Measurements from ENCODE around the gene SPARCL1.
A peak's percentile ranks its signal among the peaks of the same experiment; 100 is the strongest.
"Not testable (repeated sequence)": the region's sequence is repeated elsewhere in the genome, so short reads cannot be mapped to it uniquely, and the experiment has no call there.

Gene SPARCL1

DNA sequence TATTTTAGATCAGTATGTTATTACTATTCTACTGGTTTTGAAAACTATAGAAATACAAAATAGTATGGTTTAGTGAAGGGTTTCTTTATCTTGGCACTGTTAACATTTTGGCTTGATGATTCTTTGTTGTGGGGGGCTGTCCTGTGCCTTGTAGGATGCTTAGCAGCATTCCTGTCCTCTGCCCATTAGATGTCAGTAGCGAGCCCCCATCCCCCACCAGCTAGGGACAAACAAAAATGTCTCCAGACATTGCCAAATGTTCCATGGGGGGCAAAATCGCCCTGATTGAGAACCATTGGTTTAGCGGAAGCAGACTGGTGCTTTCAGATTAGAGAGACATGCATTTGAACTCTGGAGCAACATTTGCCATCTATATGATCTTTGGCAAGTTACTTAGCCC, 23.3 kb downstream of the SPARCL1 start:
- DNase-seq (ENCODE audit: low read depth in 3 of 3) = no peak

- DNase-seq (ENCODE audit: low read depth in 3 of 3) = no peak
Measured at GRCh38 chr4:87502580-87503238, 26.5 kb downstream of the SPARCL1 start.

GRCh38 chr4:87500092-87500462, 29.1 kb downstream of the SPARCL1 start:
- no peak for DNase-seq (ENCODE audit: low read depth in 3 of 3)

GRCh38 chr4:87499403-87500091, 29.6 kb downstream of the SPARCL1 start:
- DNase-seq (ENCODE audit: low read depth in 3 of 3) = no peak

DNA sequence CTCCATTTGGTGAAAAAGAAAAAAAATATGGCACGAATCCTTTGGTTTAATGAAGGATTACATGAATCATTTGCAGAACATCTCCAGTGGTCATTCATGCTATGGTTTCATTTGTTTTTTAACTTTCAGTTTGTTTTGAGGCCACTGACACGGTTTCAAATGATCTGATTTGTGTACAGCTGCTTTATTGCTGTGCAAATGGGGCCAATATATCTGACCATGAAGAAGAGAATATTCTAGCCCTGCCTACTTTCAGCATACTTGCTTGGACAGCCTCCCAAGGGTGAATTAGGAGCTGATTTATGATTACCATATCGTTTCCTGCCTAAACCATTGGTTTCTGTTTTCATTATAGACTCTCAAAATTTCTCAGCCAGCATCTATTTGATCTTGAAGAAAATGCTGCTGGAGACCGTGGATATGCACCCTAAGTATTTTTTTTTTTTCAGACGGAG, 30.7 kb downstream of the SPARCL1 start:
- DNase-seq (ENCODE audit: low read depth in 3 of 3) = no peak

GRCh38 chr4:87497578-87497977, 31.6 kb downstream of the SPARCL1 start:
- no peak for DNase-seq (ENCODE audit: low read depth in 3 of 3)

DNA sequence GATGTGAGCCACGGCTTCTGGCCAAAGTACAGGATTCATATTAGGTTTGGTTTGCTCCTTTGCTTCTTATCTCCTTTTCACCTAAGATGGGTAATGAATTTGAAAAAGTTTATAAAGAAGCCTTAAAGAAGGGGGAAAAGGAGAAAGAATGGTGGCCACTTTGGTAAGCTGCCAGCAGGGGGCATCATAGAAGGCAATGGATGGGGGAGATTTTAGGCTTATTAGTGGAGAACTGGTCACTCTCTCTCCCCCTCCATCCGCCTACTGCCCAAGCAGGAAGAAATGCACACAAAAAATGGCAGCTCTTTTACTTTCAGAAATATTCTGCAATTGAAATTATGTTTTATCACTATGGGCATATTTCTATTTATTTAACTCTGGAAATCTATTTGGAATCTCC, 32.0 kb downstream of the SPARCL1 start:
- peak in 1 of 3 experiments; percentile 0 for DNase-seq (ENCODE audit: low read depth in 3 of 3)

GRCh38 chr4:87493115-87493514, 36.1 kb downstream of the SPARCL1 start:
- no peak for DNase-seq (ENCODE audit: low read depth in 3 of 3)

DNA sequence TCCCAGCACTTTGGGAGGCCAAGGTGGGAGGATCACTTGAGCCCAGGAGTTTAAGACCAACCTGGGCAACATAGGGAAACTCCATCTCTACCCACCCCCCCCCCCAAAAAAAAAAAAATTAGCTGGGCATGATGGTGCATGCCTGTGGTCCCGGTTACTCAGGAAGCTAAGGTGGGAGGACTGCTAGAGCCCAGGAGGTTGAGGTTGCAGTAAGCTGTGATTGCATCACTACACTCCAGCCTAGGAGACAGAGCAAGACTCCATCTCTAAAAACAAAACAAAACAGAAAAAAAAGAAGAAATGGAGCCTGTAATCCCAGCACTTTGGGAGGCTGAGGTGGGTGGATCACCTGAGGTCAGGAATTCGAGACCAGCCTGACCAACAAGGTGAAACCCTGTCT, 37.3 kb downstream of the SPARCL1 start:
- DNase-seq (ENCODE audit: low read depth in 3 of 3) = not testable (repeated sequence)

- no peak for DNase-seq (ENCODE audit: low read depth in 3 of 3)
Measured at GRCh38 chr4:87491436-87491835, 37.7 kb downstream of the SPARCL1 start.

DNA sequence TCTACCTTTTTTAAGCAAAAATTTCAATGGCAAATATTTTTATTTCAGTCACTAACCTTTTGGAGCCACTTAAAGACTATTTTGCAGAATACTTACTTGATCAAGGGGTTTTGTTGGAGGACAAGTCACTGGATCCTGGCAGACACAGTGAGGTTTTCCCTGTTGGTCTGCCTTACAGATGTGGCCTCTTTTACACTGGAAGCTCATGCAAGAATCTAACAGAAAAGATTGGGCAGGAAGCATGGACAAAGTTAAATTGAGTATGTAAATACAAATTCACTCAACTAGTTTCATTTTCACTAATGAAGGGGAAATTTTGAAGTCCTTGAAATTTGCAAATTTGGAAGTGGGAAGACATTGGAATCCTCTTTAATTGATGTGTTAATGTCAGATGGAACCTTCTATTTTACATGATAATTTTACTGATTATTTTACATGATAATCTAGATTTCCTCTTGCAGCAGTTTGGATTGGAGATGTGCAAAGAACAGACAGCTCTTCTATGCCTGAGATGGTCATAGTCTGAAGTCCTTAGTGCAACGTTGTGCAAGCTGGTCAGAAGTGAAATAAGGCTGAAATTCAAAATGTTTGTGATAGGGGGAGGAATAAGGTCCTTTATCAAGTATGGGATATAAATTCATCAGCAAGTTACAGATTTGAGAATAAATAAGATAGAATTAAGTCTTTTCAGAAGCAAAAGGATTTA, 38.4 kb downstream of the SPARCL1 start:
- no peak for DNase-seq (ENCODE audit: low read depth in 3 of 3)

- no peak for DNase-seq (ENCODE audit: low read depth in 3 of 3)
Measured at GRCh38 chr4:87489678-87490077, 39.5 kb downstream of the SPARCL1 start.

DNA sequence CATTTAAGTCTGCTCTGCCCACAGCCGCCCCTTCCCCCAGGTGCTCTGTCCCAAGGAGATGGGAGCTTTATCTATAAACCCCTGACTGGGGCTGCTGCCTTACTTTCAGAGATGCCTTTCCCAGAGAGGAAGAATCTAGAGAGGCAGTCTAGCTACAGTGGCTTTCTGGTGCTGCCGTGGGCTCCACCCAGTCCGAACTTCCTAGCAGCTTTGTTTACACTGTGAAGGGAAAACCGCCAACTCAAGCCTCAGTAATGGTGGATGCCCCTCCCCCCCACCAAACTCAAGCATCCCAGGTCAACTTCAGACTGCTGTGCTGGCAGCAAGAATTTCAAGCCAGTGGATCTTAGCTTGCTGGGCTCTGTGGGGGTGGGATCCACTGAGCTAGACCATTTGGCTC, 40.5 kb downstream of the SPARCL1 start:
- DNase-seq (ENCODE audit: low read depth in 3 of 3) = not testable (repeated sequence)

DNA sequence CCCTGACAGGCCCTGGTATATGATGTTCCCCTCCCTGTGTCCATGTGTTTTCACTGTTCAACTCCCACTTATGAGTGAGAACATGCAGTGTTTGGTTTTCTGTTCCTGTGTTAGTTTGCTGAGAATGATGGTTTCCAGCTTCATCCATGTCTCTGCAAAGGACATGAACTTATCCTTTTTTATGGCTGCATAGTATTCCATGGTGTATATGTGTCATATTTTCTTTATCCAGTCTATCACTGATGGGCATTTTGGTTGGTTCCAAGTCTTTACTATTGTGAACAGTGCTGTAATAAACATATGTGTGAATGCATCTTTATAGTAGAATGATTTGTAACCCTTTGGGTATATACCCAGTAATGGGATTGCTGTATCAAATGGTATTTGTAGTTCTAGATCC, 45.9 kb downstream of the SPARCL1 start:
- not testable (repeated sequence) for DNase-seq (ENCODE audit: low read depth in 3 of 3)

DNA sequence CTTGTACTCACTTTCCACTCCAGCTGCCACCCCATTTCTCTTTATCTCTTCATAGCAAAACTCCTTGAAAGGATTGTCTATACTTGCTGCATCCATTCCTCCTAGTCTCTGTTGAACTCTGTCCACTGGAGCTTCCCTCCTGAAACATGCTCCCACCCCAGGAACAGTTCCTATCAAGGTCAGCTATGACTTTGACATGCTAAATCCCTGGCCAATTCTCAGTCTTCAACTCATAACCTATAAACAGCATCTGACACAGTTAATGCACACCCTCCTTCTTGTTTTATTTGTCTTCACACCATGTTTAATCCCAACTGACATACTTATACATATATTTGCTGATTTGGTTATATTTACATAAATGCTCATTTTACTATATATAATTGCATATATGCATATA, 47.8 kb downstream of the SPARCL1 start:
- DNase-seq (ENCODE audit: low read depth in 3 of 3) = no peak

DNA sequence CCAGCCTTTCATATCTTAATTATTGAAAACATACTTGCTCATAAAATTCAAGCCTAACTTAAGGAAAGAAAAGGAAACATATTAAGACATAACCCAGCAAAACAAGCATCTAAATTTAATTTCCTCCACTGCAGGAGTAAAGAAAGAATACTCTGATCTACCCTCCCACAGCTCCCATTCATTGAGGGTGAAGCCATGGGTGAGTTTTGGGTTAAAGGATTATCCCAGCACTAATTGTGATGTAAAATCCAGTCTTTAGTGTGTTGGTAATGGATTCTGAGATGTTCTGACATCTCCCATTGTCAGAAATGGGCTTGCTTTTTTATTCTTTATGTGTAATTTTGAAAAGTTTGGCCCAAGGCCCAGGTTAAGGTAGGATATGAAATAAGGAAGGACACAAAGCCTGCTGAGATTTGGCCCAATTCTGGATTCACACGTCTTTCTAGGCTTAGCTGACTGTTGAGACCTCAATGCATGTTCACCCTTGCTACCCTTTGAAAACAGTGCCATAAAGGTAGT, 50.4 kb downstream of the SPARCL1 start:
- no peak for DNase-seq (ENCODE audit: low read depth in 3 of 3)

GRCh38 chr4:87476934-87477333, 52.2 kb downstream of the SPARCL1 start:
- DNase-seq (ENCODE audit: low read depth in 3 of 3) = no peak

DNA sequence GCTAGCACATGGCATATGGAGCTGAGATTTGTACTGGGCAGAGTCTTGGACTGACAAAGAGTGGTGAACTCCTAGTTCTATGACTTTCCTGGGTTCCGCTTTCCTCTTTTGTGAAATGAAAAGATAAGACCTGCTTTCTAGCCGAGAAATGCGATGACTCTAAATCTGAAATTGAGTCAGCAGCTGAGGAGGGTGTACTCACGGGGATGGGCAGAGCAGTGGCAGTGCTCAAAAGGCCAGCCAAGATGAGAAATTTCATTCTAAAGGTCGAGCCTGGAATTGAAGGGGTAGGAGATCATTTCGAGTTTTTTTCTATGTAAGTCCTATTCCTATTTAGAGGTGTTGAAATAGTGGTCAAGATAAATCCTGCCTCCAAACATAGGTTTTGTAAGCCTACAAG, 59.8 kb downstream of the SPARCL1 start:
- no peak for DNase-seq (ENCODE audit: low read depth in 3 of 3)

GRCh38 chr4:87465739-87466366, 63.3 kb downstream of the SPARCL1 start:
- DNase-seq (ENCODE audit: low read depth in 3 of 3) = no peak

DNA sequence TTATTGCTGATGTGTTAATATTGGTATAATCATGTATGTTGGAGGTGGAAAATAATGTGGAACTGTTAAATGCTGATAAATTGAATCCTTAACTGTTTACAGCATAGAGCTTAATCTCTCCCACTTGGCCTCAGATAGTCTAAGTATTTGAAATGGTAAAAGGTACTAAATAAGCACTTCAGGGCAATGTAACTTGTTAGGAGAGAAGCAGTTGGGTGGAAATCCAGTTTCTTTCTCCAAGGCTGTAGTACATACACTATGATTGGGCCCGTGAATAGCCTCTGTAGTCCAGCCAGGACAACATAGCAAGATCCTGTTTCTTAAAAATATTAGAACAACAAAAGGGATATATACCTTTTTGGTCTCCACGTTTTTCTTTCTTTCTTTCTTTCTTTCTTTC, 67.1 kb downstream of the SPARCL1 start:
- DNase-seq (ENCODE audit: low read depth in 3 of 3) = no peak

DNA sequence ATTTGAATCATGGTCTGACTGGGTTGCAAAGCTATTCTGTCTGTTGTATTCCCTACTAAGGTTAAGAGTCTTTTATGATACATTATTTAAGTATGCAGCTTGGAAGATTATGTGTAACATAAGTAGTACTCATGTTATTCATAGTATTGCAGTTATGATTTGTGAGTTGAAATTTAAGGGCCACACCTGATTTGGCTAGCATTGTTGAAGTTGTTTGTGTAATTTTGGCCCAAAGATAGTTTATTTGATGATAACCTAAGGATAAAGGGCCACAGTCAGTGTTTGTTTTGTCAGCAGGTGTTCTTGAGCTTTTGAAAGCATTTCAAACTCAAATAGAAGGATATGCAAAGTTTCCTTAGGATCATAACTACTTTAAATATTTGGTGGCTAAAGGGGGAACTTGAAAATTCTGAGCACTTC, 67.9 kb downstream of the SPARCL1 start:
- DNase-seq (ENCODE audit: low read depth in 3 of 3) = no peak

GRCh38 chr4:87458913-87459312, 70.3 kb downstream of the SPARCL1 start:
- no peak for DNase-seq (ENCODE audit: low read depth in 3 of 3)

Measured in stimulated activated CD4-positive, alpha-beta T cell treated with anti-CD3 and anti-CD28 coated beads, TNF-alpha, amount 100 ng/mL, for 4 hours (primary cell).